T-helper 22 cell (primary cell): ENCODE data around the gene LIPM.

Source experiments
- DNase-seq: peaks from one replicate; pipeline ENCODE4 v3.0.0-alpha.2; 2020; ENCODE audit warnings: low read depth

LIPM gene

GRCh38 chr10:88840881-88841280 lies 38.4 kb downstream of the LIPM start:
- no peak for DNase-seq

GRCh38 chr10:88841316-88842111 lies 39.0 kb downstream of the LIPM start:
- DNase-seq: no peak

GRCh38 chr10:88843171-88843570 lies 40.6 kb downstream of the LIPM start:
- DNase-seq: no peak

GRCh38 chr10:88848499-88848898 lies 46.0 kb downstream of the LIPM start:
- no peak for DNase-seq

- no peak for DNase-seq
Observed at GRCh38 chr10:88849234-88849633, 46.7 kb downstream of the LIPM start.

- DNase-seq: no peak
Observed at GRCh38 chr10:88850712-88851111, 48.2 kb downstream of the LIPM start.

GRCh38 chr10:88851706-88852105 lies 49.2 kb downstream of the LIPM start, which contains the start of gene ANKRD22:
Gene ANKRD22, minus strand, starts transcription at chr10:88851844. Its CDS starts 237 bp downstream, at chr10:88851607.
- DNase-seq: no peak

GRCh38 chr10:88852327-88852726 lies 49.8 kb downstream of the LIPM start:
- no peak for DNase-seq

GRCh38 chr10:88853155-88853881 lies 50.8 kb downstream of the LIPM start:
- no peak for DNase-seq

GRCh38 chr10:88854684-88855083 lies 52.2 kb downstream of the LIPM start:
- DNase-seq: no peak

GRCh38 chr10:88857831-88858230 lies 55.3 kb downstream of the LIPM start:
- no peak for DNase-seq

GRCh38 chr10:88858491-88858890 lies 56.0 kb downstream of the LIPM start:
- no peak for DNase-seq

GRCh38 chr10:88861036-88861435 lies 58.5 kb downstream of the LIPM start:
- DNase-seq: no peak

GRCh38 chr10:88865281-88865876 lies 62.8 kb downstream of the LIPM start:
- DNase-seq: no peak

- DNase-seq: no peak
Observed at GRCh38 chr10:88866454-88866853, 63.9 kb downstream of the LIPM start.

- DNase-seq: no peak
Observed at GRCh38 chr10:88870089-88870488, 67.6 kb downstream of the LIPM start.
